ENCODE results near the gene MCM3. TPM values are rescaled to one million over a fixed set of nuclear protein-coding genes. Genes with fewer than 3 reads are reported as not detected.

Gene MCM3
- polyA plus RNA-seq, 3 donors: 10.7 to 15.3 (median 12.1) TPM

DNA sequence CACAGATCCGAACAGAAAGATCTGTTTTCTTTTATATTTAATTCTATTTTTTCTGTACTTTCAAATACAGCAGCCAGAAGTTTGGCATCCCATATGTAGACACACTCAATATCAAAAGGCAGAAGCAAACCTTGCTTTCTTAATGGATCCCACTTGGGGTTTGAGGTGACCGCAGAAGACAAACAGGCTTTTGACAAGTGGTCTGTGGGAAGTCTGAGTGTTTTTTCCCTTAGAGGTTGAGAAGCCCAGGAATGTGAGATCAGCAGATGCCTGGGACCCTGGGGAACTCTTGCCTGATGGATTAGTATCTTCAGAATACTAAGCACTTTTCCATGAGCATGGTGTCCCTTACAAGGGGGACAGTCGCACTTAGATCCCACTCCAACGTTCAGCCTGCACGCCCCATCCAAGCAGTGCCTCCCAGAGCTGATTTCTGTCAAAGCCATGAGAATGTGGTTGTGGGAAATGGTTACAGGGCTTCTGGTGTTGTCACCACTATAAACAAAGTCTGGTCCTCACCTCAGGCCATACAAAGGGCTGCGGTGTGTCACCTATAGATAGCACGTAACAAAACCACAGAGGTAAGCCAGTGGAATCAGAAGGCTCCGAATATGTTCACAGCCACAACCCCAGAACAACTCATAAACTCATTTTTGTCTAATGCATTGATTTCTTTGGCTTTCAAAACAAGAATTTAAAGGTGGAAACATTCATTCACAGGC, 53.0 kb downstream of the MCM3 start:
- TF ChIP-seq CTCF (IDR thresholded peaks at IDR 0.05): no peak
- no peaks in the 10 kb centered on the region for H3K36me3 ChIP-seq (replicated peaks in 1 of 2; ENCODE audit: control insufficient read depth in 1 of 2, insufficient read depth in 2 of 2, low read length in 2 of 2)
- no peak overlapping the region for H3K9ac ChIP-seq (ENCODE audit: insufficient read depth, low read length, poor library complexity, severe bottlenecking)
- no CpG with 5 or more reads among the region's 8 CpGs for WGBS (ENCODE audit: insufficient coverage)
- Mint-ChIP-seq H3K27ac (no peak overlapping the region), H3K4me1 (peaks cover 7% of the 10 kb centered on the region), H3K27me3 (ENCODE audit: low read depth in 3 of 3) (peaks cover 0 to 2% (median 2%) of the 10 kb centered on the region in 3 donors), H3K9me3 (peaks cover 0 to under 1% (median 0%) of the 10 kb centered on the region in 7 donors), H3K4me3 (no peak overlapping the region), H3K36me3 (no peaks in the 10 kb centered on the region)
- no peak overlapping the region for H3K4me2 ChIP-seq (replicated peaks; ENCODE audit: extremely low read depth, low read length, poor library complexity, severe bottlenecking)
- H3K79me2 ChIP-seq (ENCODE audit: insufficient read depth, low read length): no peaks in the 10 kb centered on the region
- intact Hi-C loops (cut with micrococcal nuclease): no loop called here
- H3K9me3 ChIP-seq (replicated peaks in 1 of 2; ENCODE audit: control insufficient read depth in 1 of 2, insufficient read depth in 1 of 2, low read length in 2 of 2): no peaks in the 10 kb centered on the region
- no peaks in the 10 kb centered on the region for H4K20me1 ChIP-seq (ENCODE audit: insufficient read depth, low read length)
- DNase-seq: no peak
- no peaks in the 10 kb centered on the region for H3K4me1 ChIP-seq (ENCODE audit: control insufficient read depth in 1 of 2, insufficient read depth in 2 of 2, low read length in 2 of 2)
- no peak overlapping the region for H3K4me3 ChIP-seq (replicated peaks in 1 of 3; ENCODE audit: low read depth in 2 of 3, low read length in 3 of 3)
- H3K27ac ChIP-seq (ENCODE audit: low read depth in 1 of 2, low read length in 2 of 2): no peak overlapping the region
- H2AFZ ChIP-seq (ENCODE audit: insufficient read depth, low read depth, low read length, poor library complexity, severe bottlenecking): no peak overlapping the region
- no peaks in the 10 kb centered on the region for H3K27me3 ChIP-seq (ENCODE audit: control insufficient read depth in 2 of 2, insufficient read depth in 2 of 2, low read length in 2 of 2)

GRCh38 chr6:52230685-52231084, 53.9 kb downstream of the MCM3 start:
- Mint-ChIP-seq H3K4me3 (no peak overlapping the region), H3K36me3 (no peaks in the 10 kb centered on the region), H3K4me1 (peaks cover 7% of the 10 kb centered on the region), H3K27ac (peak overlapping the region in 1 of 7 donors; percentile 56), H3K27me3 (ENCODE audit: low read depth in 3 of 3) (peaks cover 0 to 2% (median 2%) of the 10 kb centered on the region in 3 donors), H3K9me3 (peaks cover 0 to 2% (median 0%) of the 10 kb centered on the region in 7 donors)
- Histone ChIP-seq H3K9me3 (replicated peaks in 1 of 2; ENCODE audit: control insufficient read depth in 1 of 2, insufficient read depth in 1 of 2, low read length in 2 of 2) (no peaks in the 10 kb centered on the region), H3K4me3 (replicated peaks in 1 of 3; ENCODE audit: low read depth in 2 of 3, low read length in 3 of 3) (no peak overlapping the region), H3K4me2 (replicated peaks; ENCODE audit: extremely low read depth, low read length, poor library complexity, severe bottlenecking) (no peak overlapping the region), H3K27me3 (ENCODE audit: control insufficient read depth in 2 of 2, insufficient read depth in 2 of 2, low read length in 2 of 2) (no peaks in the 10 kb centered on the region), H3K27ac (ENCODE audit: low read depth in 1 of 2, low read length in 2 of 2) (no peak overlapping the region), H3K4me1 (ENCODE audit: control insufficient read depth in 1 of 2, insufficient read depth in 2 of 2, low read length in 2 of 2) (no peaks in the 10 kb centered on the region), H3K9ac (ENCODE audit: insufficient read depth, low read length, poor library complexity, severe bottlenecking) (no peak overlapping the region), H3K79me2 (ENCODE audit: insufficient read depth, low read length) (no peaks in the 10 kb centered on the region), H2AFZ (ENCODE audit: insufficient read depth, low read depth, low read length, poor library complexity, severe bottlenecking) (no peak overlapping the region), H4K20me1 (ENCODE audit: insufficient read depth, low read length) (no peaks in the 10 kb centered on the region), H3K36me3 (replicated peaks in 1 of 2; ENCODE audit: control insufficient read depth in 1 of 2, insufficient read depth in 2 of 2, low read length in 2 of 2) (no peaks in the 10 kb centered on the region)
- WGBS (ENCODE audit: insufficient coverage): no CpG with 5 or more reads among the region's 1 CpG
- intact Hi-C loops (cut with micrococcal nuclease): no loop called here
- no peak for TF ChIP-seq CTCF (IDR thresholded peaks at IDR 0.05)
- DNase-seq: no peak
